Mesenteric fat pad (tissue), 1 donor: ENCODE data around the gene MYO5B. TPM values are rescaled to one million over a fixed set of nuclear protein-coding genes. Genes with fewer than 3 reads are reported as not detected.
"Not testable (repeated sequence)": the region's sequence is repeated elsewhere in the genome, so short reads cannot be mapped to it uniquely, and the experiment has no call there.

Experiments used
- DNase-seq: peaks from one replicate; pipeline ENCODE4 v3.0.0-alpha.2; 2020; ENCODE audit warnings: low spot score
- long read RNA-seq: library from polyadenylated mRNA; unstranded; transcript quantifications from one replicate; pipeline ENCODE4 v2.0.0, GENCODE V29; 2020
- total RNA-seq: library from RNA; stranded (reverse); fragmentation: NEBNext Ultra II Directional; extraction: Animal tissue kit (Norgen Biotek cat#: 25700); gene quantifications from one replicate; pipeline ENCODE4 v1.2.1, GENCODE V29; 2021
- donor health status: DM: yes; HTN: yes; CAD: no.

The MYO5B gene
- total RNA-seq: 1.6 TPM
- long read RNA-seq: 0 reads

DNA sequence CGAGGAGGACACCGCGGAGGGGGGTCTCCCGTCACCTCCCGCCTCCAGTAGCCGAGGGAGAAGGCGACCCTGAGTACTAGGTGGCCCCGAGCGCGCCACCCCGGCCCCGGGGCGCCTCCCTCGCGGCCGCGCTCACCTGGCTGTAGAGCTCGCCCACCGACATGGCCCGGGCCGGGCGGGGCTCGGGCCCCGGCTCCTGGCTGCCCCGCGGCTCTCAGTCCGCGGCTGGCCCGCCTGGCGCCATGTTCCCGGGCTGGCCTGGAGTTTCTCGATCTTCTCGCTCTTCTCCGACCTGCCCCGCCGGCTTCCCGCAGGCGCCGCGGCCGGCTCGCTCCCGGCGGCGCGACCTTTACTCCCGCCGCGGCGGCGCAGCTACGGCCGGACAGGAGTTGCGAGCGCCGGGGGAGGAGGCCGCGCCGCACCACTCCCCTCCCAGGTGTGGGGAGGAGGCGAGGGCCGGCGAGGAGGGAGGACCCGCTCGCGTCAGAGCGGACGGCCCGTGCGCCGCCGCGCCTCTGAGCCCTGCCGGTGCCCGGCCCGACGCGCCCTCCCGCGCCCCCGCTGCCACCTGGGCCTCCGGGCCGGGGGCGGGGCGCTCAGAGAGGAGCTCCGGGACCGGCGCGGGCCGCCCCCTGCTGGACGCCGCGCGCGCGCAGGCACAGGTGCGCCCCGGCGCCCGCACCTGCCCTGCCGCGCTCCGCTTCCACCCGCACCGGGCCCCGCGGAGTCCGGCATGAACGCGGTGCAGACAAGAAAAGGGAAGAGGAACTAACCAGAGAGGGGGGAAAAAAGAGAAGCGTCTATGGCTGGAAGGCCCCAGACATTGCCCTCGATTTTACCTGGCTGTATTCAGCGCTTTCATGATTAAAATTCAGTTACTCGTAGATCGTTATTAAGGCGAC is at the start of gene MYO5B:
TSS of gene MYO5B (minus strand) at position 517 of the 902 bp plus-strand sequence. CDS start at position 163, 354 bp downstream.
- no peak for DNase-seq

DNA sequence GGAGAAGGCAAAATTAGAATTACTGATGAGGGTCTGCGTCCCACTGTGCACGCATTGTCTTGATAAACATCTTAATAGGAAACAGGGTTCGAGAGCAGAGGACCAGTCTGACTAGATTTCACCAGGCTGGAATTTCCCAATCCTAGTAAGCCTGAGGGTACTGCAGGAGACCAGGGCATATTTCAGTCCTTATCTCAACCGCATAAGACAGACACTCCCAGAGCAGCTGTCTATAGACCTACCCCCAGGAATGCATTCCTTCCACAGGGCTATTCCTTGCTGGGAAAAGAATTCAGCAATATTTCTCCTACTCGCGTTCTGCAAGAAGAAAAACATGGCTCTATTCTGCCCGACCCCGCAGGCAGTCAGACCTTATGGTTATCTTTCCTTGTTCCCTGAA is 46.8 kb upstream of the MYO5B start:
- not testable (repeated sequence) for DNase-seq

DNA sequence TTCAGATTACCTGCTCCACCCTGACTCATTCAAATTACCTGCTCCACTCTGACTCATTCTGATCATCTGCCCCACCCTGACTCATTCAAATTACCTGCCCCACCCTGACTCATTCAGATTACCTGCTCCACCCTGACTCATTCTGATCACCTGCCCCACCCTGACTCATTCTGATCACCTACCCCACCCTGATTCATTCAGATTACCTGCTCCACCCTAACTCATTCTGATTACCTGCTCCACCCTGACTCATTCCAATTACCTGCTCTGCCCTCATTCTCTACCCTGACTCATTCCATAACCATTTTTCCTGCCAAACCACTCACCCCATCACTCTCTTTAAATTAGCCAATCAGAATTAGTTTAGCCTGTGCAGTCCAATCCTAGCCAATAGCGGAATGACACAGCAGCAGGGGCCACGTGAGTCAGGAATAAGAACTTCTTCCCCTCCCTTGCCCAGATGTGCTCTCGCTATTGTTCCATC is 45.2 kb upstream of the MYO5B start:
- DNase-seq: no peak

DNA sequence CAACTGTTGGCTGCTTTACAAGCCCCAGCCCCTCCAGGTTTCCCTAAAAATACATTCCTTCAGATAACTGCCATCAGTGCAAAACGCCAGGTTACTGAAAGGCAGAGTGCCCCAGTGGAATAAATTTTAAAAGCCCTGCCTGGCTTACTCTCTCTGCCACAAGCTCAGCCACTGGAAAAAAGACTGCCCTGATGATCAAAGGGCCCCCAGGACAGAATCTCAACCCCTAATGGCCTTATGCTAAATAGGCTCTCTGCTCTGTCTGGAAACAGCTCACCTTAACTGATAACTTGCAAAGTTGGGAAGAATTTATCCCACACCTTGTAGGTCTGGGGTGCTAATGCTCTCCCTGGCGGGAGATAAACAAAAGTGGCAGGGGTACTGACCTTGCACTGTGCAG is 37.5 kb upstream of the MYO5B start:
- no peak for DNase-seq

DNA sequence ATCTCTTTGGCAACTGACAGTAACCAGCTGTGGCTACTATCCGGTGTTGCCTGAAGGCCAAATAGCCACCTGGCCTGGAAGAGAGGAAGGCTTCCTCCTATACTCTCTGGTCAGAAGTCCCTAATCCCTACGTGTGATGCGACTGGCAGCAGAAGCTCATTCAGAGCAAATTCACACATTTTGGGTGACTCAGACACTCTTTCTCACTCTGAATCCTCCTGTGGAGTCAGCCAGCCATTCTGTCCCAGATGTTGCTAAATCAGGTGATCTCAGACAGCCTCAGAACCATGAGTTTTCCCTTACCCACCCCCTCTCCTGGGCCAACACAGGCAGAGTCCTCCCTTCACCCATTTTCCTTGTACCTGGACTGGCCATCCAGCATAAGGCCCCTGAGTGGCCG is 36.7 kb upstream of the MYO5B start:
- DNase-seq: no peak

DNA sequence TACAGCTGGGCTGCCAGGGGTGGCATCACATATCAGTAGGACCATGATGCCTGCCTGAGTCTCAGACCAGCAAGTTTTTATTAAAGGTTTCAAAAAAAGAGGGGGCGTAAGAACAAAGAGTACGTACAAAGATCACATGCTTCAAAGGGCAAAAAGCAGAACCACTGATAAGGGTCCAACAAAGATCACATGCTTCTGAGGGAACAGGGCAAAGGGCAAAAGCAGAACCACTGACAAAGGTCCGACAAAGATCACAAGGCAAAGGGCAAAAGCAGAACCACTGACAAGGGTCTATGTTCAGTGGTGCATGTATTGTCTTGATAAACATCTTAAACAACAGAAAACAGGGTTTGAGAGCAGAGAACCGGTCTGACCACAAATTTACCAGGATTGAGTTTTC is 25.3 kb upstream of the MYO5B start:
- DNase-seq: not testable (repeated sequence)

DNA sequence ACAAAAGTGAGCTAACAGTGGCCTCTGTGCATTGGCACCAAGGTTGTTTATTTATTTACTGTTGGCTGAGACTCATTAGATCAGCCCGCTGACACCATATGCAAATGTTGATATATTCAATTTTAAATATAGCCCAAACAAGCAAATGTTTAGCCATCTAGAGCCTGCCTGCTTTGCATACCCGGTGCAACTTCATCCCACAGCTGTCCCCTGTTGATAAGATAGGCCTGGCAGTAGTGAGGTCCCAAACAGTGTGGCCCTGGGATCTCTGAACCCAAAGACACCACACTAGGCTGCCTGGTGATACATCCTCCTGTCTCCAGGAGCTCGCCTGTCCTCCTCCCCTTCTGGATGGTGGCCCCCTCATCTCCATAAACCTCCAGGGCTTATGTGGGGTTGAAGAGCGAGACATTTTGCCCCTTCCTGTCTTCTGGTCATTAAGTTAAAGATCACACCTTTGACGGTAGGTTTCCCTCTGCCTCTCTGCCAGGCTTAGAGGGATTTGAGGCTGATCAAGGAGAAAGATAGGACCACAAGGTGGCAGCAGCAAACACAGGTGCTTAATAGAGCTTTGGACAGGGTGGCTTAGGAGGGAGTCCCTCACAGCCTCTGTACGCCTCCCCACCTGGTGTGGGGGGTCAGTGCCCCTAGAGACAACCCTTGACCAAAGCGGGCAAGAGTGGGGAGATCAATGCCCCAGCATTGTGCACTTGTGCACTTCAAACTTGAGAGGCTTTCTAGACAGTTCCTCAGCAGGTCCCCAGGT is 23.7 kb upstream of the MYO5B start:
- no peak for DNase-seq

DNA sequence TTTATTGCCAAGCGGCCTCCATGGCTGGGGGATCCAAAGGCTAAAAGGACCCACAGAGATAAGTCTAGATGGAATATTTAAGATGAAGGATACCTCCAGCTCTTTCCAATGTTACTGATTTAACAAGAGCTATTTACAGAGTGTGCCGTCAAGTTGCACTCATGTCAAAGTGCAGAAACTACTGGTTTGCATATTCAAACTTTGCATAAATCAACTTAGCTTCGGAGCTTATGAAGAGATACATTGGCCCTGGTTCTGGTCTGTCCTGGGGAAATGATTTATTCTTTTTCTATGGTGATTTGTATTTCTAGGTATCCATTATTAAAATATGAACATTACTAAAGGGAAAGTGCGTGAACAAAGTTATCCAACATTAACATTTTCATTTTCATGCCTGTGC is 14.4 kb upstream of the MYO5B start:
- DNase-seq: no peak

DNA sequence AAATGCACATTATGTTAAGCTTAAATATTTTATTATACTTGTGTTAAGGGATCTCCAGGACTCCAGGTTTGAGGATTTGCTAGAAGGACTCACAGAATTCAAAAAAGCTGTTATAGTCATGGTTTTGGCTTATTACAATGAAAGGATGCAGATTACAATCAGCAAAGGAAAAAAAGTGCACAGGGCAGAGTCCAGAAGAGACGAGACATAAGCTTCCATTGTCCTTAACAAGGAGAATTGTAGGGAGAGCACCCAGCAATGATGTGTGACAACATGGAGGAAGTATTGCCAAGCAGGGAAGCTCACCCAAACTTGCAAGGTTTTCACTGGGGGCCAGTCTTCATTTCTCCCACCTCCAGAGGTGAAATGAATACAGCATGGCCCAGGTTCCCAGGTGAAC is 12.8 kb upstream of the MYO5B start:
- DNase-seq: no peak

DNA sequence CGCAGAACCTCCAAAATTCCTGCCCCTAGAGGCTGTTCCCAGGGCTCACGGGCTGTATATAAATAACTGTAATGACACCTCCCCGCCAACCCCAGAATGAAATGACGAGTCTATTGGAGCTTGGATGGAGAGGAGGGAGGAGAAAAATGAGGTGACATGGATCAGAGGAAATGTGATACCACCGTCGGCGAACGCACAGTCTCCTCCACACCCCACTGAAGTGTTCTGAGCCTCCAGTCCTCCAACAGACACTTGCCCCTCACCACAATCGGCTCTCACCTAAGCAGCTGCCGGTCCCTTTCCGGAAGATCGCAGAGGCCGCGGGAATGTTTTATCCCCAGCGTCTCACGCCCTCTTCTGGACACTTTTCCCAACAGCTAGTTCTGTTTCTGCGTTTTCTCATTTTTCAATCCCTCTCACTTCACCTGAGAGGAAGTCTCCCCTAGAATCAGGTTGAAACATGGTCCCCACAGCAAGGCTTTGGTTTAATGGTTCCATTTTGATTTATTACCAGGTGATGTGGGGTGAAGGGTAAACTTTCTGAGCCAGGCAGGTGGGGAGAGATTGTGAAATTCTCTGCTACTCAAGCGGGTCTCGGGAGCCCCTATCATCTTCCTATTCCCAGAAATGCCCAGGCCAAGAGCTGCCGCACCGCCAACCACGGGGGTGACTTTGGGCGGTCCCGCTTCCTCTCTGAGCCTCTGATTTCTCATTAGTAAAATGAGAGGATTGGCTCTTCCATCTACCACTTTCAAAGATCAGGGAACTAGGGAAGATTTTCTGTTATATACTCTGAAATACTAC is 9.1 kb upstream of the MYO5B start:
- DNase-seq: no peak

DNA sequence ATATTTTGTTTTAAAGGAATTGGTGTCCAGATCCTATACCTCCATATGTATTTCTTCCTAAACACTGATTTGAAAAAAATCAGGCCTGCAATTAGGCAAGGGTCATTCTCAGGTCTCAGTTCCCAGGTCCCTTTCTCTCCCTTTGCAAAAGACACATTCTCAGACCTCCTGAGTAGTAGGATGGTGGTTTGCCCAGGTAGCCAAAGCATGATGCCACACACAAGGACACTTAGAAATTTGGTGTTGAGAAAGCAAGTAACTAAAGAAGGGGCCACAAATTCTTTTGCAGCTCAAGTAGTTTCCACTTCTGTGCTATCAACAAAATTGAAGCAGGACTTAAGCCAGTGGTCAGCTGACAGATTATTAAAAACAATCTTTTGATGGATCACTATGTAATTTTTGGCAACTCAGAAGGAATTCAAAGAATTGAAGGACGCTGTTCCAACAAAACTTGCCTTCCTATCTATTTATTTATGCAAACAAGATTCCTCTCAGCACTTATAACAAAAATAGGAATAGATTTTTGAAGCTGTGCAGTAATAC is 6.6 kb upstream of the MYO5B start:
- no peak for DNase-seq

DNA sequence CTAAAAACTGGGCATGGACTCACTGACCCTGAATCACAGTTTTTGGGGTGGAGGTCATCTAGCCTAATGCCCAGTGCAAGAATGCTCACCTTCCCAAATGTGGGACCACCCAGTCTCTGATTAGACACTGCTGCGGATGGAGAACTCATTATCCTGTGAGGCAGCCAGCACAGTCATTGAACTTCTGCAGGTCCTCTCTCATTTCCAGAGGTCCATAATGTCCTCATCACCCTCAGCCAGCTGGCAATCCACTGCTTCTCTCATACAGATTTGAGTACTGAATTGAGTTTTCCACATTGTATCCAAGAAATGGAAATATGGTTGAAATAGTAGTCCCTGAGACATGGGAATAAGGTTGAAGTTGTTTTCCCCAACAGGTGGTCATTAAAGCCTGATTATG is 5.0 kb upstream of the MYO5B start:
- no peak for DNase-seq

DNA sequence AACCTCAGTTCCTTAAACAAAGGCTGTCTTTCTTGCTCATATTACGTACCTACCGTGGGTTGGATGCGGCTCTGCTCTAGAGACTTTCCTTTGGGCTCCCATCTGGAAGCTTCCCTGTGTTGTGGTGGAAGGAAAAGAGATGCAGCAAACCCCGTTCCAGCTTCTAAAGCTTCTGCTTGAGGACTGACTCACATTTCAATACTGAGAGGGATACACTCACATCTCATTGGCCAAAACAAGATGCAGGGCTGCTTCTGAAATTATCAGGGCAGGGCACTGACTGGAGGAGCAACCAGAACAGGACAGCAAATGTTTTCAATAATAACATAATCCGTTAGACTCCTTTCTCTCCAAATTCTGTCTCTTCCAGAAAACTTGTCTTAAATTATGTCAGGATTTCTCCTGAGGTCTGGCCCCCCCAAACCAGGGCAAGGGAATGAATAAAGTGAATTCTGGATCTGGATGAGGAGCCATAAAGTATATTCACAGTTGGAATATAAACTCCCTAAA is 4.5 kb upstream of the MYO5B start:
- no peak for DNase-seq

DNA sequence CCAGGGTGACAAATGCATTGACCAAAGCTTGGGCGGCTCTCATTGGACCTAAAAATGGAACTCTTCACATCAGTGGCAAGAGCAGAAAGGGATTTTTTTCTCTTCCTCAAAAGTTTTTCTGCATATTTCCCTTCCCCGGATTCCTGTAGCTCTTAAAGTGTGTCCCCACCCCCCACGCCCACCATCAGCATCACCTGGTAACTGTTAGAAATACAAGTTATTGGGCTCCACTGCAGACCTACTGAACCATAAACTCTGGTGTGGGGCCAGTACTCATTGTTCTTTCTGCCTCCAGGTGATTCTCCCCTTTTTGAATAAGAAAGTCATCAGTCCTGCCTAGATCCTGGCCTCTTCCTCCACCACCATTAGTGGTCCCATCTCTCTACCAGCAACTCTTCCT is 1.3 kb upstream of the MYO5B start:
- DNase-seq: no peak

DNA sequence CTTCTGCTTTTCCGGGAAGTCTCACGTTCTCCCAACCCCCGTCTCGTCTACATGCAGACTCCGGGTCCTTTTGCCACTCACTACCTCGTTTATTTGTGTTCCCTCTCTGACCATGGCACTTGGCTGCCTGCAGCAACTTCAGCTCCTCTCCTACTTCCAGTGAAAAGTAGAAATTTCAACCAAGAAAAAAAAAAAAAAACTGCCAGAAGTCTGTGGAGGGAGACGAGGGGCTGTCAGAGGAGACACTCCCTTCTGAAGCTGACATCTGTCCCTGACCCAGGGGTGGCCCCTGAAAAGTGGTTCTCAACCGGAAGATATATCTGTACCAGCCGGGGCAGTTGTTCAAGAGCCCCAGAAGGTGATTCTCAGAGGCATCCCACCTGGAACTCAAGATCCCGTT is 742 bp upstream of the MYO5B start:
- DNase-seq: no peak

DNA sequence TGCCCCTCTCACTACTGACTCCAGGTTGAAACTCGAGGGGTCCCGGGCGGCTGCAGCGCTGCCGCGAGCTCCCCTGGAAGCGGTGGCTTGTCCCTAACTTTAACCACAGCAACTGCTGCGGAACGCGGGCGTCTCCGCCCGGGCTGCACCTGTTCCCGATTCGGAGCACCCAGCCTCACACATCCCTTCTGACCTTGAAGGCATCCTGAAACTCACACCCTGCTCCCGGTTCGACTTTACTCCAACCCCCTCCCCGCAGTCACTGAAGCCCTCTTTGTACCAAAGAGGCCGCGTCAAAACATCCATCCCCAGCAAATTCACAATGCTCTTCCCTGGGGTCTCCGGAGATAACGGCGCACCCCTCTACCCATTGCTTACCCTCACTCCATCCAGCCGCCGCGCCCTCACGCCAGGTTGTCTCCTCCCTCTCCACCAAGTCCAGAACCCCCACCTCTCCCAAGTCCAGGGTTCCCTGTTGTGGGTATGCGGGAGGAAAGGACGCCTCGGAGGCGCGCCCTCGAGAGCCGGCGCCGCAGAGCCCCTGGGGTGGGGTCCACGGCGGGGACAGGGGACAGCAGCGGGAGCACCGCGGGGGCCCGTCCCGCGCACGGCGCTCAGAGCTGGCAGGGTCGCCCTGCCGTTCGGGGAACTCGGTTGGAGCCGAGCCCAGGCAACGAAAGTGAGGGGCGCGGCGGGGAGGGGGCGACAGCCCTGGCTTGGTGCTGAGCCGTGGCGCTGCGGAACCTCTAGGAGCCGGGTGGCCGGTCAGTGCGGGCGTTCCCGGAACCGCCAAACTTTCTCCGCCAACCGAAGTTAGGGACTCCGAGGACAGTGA is 934 bp downstream of the MYO5B start:
- no peak for DNase-seq

DNA sequence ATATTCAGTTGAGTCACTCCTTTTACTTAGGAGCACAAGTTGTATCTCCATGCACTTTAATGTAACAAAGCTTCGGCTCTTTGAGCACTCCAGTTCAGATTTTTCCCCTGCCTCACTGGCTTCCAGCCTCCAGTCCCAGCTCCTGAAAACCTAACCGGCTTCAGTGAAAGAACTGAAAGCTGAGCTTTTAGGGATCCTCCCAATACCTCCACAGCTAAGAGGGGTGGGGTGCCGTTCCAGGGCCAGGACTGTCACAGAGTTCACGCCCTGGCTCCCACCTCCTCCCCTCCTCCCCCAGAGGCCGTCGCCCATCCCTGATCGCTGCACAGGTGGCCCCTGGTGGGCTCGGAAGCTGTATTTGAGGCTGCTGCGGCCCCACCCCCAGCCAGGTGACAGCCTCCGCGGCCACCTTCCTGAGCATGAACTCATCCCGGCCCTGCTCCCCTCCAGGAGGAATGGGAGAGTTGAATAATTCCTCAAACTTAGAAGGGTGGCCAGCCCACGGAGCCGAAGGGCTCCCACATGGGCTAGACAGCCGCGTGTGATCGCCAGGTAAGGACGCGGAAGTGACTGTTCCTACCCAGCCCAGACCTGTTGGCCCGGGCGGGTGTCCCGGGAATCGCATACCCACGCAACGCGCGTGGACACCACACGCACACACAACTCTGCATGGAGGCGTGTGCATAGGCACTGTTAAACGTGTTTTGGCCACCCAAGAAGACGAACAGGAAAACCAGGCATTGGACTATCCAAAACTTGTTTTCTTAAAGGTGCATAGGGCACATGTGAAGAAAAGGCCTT is 1.8 kb downstream of the MYO5B start:
- DNase-seq: no peak

DNA sequence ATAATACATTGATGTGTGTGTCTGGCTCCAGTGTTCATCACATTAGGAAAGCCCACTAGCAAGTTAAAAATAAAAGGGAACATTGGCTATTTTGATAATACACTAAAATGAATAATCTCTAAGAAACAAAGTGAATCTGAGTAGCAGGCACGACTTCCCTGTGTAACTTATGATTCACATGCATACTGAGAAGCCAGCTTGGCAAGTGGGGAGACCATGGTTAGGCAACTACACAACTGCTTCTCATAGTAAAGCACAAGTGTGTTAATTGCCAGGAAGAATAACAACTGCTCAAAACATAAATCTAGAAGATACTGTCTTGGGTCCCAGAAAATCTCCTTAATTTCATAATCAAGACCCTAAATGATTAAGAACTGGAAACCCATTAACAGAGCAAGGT is 4.0 kb downstream of the MYO5B start:
- no peak for DNase-seq

DNA sequence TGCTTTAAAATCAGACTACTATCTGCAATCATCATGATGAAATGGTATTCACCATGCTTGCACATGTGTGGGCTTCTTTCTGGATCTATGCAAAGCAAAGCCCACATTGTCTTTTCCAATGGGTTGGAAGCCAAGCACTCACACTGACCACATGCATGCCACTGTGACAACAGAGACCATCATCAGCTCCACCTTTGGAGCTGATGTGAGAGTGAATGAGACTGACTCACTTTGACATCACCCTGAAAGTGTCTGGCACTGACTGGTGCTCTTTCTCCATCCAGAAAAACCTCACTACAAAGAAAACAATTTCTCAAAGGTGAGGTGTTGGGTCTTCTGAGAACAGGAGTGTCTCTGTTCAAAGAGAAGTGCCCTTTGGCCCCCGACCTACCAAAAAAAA is 4.7 kb downstream of the MYO5B start:
- DNase-seq: no peak
